Loucy (cell line): ENCODE measurements around the gene HAPLN2.

Source experiments
- CTCF ChIP-seq: fragments of 200-600 bp; sonication (generic); conservative IDR thresholded peaks from 2 replicates; pipeline ENCODE4 v1.5.1; 2014; ENCODE audit warnings: mild to moderate bottlenecking, antibody characterized with exemption, low read length
- EZH2phosphoT487 ChIP-seq: fragments of 200-600 bp; IDR thresholded peaks from 2 replicates; pipeline ENCODE4 v1.6.1; 2018; ENCODE audit warnings: antibody characterized with exemption, mild to moderate bottlenecking, moderate library complexity, borderline replicate concordance

GRCh38 chr1:156625436-156626078 lies 6.3 kb downstream of the HAPLN2 start:
- TF ChIP-seq CTCF (peak; percentile 85), EZH2phosphoT487 (no peak)
